GM23248 (cell line): ENCODE results near the gene PPP1R9A.

Experiments used
- EZH2 ChIP-seq: fragments of 200-600 bp; sonication (generic); IDR thresholded peaks from 2 replicates; pipeline ENCODE4 v1.6.1; 2018; ENCODE audit warnings: antibody characterized with exemption, mild to moderate bottlenecking; ENCODE audit not compliant: insufficient read depth, poor library complexity, severe bottlenecking
- EZH2phosphoT487 ChIP-seq: fragments of 200-600 bp; sonication (generic); IDR thresholded peaks from 2 replicates; pipeline ENCODE4 v1.6.1; 2018; ENCODE audit warnings: antibody characterized with exemption, moderate library complexity, mild to moderate bottlenecking, low read depth; ENCODE audit not compliant: insufficient read depth

DNA sequence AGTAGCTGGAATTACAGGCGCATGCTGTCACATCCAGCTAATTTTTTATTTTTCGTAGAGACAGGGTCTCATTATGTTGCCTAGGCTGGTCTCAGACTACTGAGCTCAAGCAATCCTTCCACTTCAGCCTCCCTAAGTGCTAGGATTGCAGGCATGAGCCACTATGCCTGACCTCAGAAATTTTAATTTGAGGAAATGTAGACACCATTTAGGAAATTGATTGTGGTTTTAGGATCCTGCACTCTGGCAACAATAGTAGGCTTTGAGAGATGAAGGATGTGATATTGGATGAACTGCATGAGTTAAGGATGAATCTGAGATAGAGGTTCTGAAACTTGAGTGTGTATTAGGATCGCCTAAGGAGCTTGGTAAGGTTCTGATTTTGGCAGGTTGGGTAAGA lies 66.5 kb downstream of the PPP1R9A start:
- TF ChIP-seq EZH2, result no peak
- TF ChIP-seq EZH2phosphoT487, result no peak
